GM18511 (cell line): ENCODE measurements around the gene KLHL20.
"Not testable (repeated sequence)": the region's sequence is repeated elsewhere in the genome, so short reads cannot be mapped to it uniquely, and the experiment has no call there.

Experiments used
- ATAC-seq: cut with Tn5 transposase; IDR thresholded peaks from one replicate; pipeline ENCODE4 v1.9.1; 2021; ENCODE audit warnings: mild to moderate bottlenecking, moderate library complexity; ENCODE audit not compliant: unreplicated experiment

KLHL20 gene

DNA sequence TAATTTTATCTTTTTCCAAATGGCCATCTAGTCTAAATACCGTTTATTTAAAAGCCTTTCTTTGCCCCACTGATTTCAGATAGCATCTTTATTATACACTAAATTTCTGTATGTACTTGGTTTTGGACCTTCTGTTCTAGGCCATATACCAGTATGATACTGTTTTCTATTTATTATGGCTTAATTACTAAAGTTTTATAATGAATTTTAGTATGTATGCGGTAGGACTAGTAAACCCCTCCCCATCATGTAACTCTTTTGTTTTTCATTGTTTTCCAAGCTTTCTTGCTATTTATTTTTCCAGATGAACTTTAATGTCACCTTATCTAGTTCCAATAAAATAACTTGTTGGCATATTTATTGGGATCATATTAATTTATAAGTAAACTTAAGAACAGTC lies 29.9 kb downstream of the KLHL20 start:
- ATAC-seq = no peak

DNA sequence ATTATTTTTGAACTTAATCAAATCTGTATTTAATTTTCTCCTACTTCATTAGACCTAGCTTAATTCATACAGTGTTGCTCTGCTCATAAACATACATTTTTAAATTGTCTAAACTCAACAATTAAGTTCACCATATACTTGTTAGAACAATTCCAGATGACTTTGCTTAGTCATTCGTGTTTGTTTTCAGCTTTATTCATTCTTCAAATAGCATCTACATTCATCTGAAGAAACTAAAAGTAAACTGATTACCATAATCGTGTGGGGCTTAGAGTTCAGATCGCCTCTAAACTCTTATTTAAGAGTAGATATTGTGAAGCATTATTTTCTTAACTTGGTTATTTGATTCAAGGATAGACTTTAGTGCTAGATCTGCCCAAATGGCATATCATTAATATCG lies 34.4 kb downstream of the KLHL20 start:
- ATAC-seq = no peak

DNA sequence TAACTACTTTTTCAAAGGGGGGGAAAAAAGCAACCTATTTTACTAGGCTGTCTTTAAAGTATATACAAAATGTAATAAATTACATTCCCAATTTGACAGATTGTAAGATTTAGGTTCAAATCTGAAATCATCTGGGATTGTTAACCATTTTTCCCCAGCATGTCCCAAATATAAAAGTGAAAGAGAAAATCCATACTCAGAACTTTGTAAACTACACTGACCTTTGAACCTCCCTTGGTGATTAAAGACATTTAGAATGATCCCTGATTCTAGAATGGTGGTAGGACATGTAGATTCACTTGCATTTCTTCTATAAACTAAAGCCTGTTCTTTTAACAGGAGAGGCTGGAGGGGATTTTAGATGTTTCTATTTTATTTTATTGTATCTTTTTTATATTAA lies 39.0 kb downstream of the KLHL20 start:
- ATAC-seq = no peak

DNA sequence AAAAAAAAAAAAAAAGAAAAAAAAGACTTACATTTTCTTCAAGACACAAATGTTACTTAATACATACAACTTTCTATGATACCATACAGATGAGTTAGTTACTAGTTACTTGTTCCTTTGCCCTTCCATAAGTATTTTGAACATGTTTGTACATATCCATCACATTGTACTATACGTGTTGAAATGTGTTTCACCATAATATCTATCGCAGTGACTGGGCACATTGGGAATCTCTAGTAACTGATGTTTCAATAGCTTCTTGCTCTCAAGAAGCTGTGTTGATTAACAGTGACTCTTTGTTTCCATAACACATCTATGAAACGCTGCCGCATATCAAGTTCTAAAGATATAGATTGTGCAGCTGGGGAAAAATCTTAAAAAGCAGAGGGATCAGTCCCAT lies 42.9 kb downstream of the KLHL20 start:
- no peak for ATAC-seq

DNA sequence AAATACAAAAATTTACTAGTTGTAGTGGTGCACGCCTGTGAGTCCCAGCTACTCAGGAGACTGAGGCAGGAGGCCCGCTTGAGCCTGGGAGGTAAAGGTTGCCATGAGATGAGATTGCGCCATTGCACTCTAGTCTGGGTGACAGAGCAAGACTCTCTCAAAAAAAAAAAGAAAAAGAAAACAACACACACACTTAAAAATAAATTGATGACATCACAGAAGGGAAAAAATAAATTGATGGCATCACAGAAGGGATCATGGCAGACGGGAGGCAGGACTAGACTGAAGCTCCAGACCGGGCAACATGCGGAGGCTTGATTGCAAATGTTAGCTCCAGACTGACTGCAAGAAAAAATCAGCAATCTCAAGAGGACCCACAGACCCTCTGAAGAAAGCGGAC lies 43.3 kb downstream of the KLHL20 start:
- ATAC-seq = no peak

DNA sequence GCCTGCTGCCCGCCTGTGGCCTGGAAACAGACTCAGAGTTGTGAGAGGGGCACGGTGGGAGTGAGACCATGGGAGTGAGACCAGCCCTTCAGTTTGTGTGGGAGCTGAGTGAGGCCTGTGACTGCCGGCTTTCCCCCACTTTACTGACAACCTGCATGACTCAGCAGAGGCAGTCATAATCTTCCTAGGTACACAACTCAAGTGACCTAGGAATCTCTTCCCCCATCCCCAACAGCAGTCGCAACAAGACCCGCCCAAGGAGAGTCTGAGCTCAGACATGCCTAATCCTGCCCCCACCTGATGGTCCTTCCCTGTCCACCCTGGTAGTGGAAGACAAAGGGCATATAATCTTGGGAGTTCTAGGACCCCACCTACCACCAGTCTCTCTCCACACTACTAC lies 44.2 kb downstream of the KLHL20 start:
- no peak for ATAC-seq

DNA sequence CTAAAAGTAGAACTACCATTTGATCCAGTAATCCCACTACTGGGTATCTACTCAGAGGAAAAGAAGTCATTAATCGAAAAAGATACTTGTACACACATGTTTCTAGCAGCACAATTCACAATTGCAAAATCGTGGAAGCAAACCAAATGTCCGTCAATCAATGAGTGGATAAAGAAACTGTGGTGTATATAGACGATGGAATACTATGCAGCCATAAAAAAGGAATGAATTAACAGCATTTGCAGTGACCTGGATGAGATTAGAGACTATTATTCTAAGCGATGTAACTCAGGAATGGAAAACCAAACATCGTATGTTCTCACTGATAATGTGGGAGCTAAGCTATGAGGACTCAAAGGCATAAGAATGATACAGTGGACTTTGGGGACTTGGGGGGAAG lies 49.5 kb downstream of the KLHL20 start:
- ATAC-seq = not testable (repeated sequence)

DNA sequence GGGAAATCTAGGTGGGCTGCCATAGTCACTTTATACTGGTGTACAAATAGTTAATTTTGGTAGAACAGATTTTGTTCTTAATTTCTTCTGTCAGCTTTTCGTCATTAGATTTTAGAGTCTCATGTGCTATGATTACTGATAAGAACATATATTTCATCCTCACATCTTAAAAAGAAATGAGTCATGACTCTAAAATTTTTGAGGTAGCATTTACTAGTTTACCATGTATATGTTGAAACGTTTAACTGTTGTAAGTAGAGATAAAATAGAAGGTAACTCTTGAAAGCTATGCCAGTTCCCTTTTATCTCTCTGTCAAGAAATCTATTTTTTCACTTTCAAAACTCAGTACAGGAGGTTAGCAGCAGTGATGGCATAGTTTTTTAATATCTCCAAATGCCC lies 53.4 kb downstream of the KLHL20 start:
- ATAC-seq = no peak

DNA sequence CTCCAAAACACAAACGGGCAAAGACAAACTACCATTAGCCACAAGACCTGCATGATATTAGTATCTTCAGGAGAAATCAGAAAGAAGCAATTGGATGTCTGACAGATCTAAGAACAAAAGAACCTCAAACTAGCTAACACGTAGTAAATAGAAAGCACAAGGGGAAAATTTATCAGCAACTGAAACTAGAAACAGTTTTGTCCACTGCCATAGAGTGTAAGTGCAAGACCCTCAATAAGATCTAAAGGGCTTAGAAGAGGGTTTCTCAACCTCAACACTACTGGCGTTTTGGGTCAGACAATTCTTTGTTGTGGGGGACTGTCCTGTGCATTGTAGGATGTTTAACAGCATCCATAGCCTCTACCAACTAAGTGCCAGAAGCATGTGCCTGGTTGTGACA lies 54.0 kb downstream of the KLHL20 start:
- ATAC-seq = no peak

DNA sequence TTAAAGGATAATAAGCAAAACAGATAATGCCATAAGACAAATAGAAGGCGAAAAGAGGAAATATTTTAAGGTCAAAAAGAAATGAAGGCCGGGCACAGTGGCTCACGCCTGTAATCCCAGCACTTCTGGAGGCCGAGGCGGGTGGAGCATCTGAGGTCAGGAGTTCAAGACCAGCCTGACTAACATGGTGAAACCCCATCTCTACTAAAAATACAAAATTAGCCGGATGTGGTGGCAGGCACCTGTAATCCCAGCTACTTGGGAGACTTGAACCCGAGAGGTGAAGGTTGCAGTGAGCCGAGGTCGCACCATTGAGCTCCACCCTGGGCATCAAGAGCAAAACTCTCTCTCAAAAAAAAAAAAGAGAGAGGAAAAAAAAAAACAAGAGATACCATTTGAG lies 55.5 kb downstream of the KLHL20 start:
- not testable (repeated sequence) for ATAC-seq

DNA sequence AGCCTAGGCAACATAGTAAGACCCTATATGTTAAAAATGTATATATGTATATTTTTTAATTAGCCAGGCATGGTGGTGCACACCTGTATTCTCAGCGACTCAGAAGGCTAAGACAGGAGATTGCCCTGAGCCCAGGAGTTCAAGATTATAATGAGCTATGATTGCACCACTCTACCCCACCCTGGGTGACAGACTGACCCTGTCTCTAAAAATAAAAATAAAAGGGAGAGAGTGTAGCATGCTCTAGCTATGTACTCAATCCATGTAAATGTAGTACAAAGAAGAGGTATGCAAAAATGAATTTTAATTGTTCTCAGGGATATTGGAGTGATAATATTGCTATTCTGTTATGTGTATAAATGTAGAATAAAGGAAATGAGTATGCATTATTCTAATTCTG lies 56.8 kb downstream of the KLHL20 start:
- ATAC-seq = no peak

DNA sequence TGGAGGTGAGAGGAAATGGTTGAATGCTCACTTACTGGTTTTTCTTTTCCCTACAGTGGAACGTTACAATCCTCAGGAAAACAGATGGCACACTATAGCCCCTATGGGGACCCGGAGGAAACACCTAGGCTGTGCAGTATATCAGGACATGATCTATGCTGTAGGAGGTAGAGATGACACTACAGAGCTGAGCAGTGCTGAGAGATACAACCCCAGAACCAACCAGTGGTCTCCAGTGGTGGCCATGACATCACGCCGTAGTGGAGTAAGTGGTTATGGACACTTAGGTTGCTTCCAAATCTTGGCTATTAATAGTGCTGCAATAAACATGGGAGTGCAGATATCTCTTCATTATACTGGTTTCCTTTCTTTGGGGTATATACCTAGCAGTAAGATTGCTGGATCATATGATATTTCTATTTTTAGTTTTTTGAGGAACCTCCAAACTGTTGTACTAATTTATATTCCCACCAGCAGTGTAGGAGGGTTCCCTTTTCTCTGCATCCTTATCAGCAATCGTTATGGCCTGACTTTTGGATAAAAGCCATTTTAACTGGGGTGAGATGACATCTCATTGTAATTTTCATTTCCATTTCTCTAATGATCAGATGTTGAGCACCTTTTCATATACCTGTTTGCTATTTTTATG lies 60.9 kb downstream of the KLHL20 start:
- no peak for ATAC-seq

DNA sequence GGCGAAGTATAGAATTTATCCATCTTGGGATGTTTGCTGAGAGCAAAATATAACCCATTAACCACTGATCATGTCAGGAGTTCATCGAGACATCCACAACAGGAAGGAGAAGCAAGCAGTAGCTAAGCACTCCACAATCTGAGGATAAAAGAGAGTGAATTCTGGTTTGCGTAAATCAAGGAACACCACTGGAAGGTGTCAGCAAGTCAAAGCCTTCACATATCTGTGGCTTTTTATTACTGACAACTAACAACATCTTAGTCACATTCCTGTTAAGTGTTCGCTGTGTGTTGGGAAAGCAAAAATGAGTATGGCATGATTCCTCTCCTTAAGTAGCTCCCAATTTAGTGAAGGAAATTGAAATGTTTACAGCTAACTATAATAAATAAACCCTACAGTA lies 65.2 kb downstream of the KLHL20 start:
- ATAC-seq = no peak

DNA sequence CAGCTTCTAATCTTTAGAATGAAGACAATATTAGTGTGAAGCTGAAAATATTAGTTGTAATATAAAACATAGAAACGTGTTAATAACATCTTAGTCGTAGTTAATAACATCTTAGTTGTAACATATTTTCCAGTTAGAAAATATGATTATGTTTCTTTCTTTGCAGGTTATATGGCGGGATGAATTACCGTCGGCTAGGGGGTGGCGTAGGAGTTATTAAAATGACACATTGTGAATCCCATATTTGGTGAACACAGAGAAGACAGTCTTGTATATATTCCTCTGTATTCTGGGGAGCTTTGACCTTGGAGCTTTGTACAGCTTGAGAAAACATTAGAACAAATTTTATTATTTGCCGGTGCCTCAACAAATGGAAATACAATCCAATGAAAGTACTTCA lies 70.2 kb downstream of the KLHL20 start:
- ATAC-seq = no peak

DNA sequence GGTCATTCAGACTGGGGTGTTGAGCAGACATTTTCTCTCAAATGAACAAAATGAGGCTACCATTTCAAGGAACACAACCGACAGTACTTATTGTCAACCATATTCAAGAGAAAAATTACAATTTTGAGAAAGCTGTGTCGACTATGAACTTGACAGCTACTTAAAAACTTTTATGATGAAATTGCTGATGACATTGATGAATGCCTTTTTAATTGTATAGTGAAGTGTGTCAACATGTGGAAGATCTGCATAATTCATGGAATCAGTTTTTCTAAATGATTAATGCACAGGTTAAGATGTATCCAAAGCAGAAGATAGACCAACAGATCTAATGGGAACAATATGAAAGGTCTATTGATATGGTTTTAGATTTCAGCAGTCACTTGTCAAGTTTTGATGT lies 75.1 kb downstream of the KLHL20 start:
- ATAC-seq = no peak

DNA sequence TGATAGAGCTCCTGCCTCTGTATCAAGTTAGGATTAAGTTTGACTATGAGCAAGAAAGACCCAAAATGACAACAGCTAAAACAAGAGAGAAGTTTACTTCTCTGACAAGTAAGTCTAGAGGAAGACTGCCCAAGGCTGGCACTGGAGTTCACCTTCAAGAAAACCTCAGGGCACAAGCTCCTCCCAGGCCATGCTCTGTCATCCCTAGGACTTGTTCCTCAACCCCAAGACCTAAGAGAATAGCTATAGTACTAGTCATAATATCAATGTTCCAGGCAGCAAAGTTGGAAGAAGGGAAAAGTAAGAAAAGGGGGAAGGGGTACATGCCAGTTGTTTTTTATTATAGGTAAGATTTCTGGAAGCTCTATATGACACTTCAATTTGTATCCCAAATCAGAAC lies 83.3 kb downstream of the KLHL20 start:
- no peak for ATAC-seq

DNA sequence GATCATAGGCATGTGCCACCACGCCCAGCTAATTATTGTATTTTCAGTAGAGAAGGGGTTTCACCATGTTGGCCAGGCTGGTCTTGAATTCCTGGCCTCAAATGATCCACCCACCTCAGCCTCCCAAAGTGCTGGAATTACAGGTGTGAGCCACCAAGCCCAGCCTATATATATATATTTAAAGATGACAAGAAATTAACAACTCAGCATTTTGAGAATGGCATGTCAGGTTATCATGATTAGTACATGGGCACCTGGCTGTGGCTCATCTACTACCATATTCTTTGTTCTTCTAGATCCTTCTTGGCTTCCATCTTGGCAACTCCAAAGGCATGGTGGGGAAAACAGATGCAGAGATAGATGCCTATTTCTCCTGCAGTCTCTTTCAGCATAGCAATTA lies 85.2 kb downstream of the KLHL20 start:
- ATAC-seq = not testable (repeated sequence)

DNA sequence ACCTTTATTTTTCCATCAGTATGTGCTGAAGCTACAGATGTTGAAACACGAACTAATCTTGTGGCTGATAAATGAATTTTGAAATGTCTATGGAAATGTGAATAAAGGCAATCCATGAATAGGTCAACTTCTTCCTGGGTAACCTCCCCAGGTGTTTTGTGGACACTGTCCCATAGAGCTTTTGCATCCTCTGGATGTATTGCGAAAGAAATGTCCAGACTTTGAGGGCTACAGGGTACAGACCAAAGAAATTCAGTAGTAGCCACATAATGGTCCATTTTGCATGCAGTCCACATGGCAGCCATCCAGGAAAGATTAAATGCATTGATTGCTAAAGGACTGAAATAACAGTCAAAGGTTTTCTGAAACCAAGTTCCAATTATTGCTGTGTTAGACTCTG lies 88.2 kb downstream of the KLHL20 start:
- ATAC-seq = no peak

DNA sequence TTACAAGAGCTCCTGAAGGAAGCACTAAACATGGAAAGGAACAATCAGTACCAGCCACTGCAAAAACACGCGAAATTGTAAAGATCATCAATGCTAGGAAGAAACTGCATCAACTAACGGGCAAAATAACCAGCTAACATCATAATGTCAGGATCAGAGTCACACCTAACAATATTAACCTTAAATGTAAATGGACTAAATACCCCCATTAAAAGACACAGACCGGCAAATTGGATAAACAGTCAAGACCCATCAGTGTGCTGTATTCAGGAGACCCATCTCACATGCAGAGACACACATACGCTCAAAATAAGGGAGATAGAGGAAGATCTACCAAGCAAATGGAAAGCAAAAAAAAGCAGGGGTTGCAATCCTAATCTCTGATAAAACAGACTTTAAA lies 98.9 kb downstream of the KLHL20 start:
- not testable (repeated sequence) for ATAC-seq

DNA sequence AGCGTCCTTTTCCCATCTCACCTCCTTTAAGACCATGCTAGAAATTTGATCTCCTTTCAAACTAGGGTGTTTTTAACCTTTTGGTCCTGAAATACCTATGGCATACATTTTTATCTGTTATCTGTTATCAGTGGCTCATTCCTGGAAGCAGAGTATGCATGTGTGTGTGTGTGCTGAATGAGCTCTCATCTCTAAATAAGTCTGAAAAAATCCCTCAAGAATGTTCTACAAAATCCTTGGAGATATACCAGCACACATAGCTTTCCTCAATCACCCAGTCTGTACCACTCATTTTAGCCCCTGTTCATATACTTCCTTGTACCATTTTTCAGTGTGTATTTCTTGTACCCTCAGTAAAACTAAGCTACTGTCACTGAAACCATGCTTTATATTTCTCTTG lies 103.7 kb downstream of the KLHL20 start:
- no peak for ATAC-seq

DNA sequence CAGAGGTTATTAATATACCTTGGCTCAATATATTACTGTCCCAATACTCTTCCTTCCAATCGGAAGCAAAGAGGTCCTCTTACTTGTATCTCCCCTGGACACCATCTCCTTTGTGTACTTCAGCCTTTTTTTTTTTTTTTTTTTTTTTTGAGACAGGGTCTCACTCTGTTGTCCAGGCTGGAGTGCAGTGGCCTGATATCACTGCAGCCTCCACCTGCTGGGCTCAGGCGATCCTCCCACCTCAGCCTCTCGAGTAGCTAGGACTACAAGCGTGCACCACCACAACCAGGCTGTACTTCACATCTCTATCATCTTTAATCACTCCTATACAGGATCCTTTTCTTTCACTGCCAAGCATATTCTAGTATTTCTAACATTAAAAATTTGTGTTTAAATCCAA lies 106.9 kb downstream of the KLHL20 start:
- ATAC-seq = no peak

DNA sequence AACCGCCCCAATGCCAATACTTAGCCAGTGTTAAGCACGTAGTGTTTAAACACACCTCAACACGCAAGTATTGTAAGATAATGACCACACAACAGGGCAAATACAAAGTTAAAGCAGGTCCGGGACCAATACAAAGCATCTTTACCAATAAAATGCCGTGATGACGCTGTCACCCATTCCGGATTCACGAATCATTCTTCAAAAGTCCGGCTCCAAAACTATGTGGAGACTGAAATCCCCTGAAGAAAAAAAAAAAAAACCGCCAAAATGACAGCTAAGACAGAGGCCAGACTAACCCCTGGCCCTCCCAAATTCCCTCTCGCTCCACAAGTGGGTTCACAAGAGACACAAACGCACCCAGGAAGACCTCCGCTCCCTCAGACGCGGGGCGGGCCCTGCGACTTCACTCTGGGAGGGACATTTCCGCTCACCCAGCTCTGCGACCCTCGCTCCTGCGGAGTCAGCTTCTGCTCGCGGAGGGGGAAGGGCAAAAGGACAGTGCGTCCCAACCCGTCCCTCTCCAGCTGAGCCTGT lies 109.1 kb downstream of the KLHL20 start:
- peak; percentile 55 for ATAC-seq
